H1 (cell line): ENCODE data around the gene INO80. TPM values are rescaled to one million over a fixed set of nuclear protein-coding genes. Genes with fewer than 3 reads are reported as not detected.

Source experiments
- CTCF ChIA-PET: fragments of 300-600 bp; sonication (Branson Sonifier 250); formaldehyde crosslinking; loops from one replicate; lab custom pipeline; 2021; ENCODE audit not compliant: partially characterized antibody; lab: Charles Lee
- POLR2A ChIA-PET: fragments of 300-600 bp; sonication (Branson Sonifier 250); formaldehyde crosslinking; loops from one replicate; lab custom pipeline; 2021; ENCODE audit warnings: inconsistent platforms; ENCODE audit not compliant: partially characterized antibody; lab: Charles Lee
- DNase-seq, 2 experiments: peaks; one replicate each; pipeline versions ENCODE4 v3.0.0 to v3.0.0-alpha.2; 2010 to 2022; ENCODE audit warnings: low spot score in 2 of 2, low read depth in 1 of 2, mixed read lengths in 1 of 2
- FAIRE-seq: peaks from 2 replicates; lab custom pipeline; 2011; peaks lifted over from hg19 to GRCh38; lab: Jason Lieb, UNC
- H2AFZ ChIP-seq: 2 replicates; pipeline ENCODE4 v1.8.1; 2012; ENCODE audit warnings: low read length, inconsistent platforms
- H2AK5ac ChIP-seq: 2 replicates; pipeline ENCODE4 v1.6.1; 2013; ENCODE audit warnings: low read depth, low read length
- H2BK120ac ChIP-seq: replicated peaks from 2 replicates; pipeline ENCODE3; 2013; ENCODE audit warnings: low read depth, low read length, inconsistent platforms
- H2BK12ac ChIP-seq: 2 replicates; pipeline ENCODE4 v1.6.1; 2013; ENCODE audit warnings: low read depth, low read length
- H2BK15ac ChIP-seq: 2 replicates; pipeline ENCODE4 v1.6.1; 2013; ENCODE audit warnings: low read length
- H2BK20ac ChIP-seq: 2 replicates; pipeline ENCODE4 v1.6.1; 2013; ENCODE audit warnings: low read length
- H2BK5ac ChIP-seq: 2 replicates; pipeline ENCODE4 v1.6.1; 2013; ENCODE audit warnings: low read depth, low read length
- H3K14ac ChIP-seq: 2 replicates; pipeline ENCODE4 v1.6.1; 2013; ENCODE audit warnings: inconsistent platforms; ENCODE audit not compliant: insufficient read length
- H3K18ac ChIP-seq: 2 replicates; pipeline ENCODE4 v1.6.1; 2013; ENCODE audit warnings: low read length; ENCODE audit errors: extremely low read depth
- H3K23ac ChIP-seq: 2 replicates; pipeline ENCODE4 v1.6.1; 2013; ENCODE audit warnings: inconsistent platforms; ENCODE audit not compliant: insufficient read length
- H3K23me2 ChIP-seq: 2 replicates; pipeline ENCODE4 v1.6.1; 2013; ENCODE audit warnings: low read depth, low read length
- H3K27ac ChIP-seq: 2 replicates; pipeline ENCODE4 v1.6.1; 2011; ENCODE audit warnings: low read depth, low read length, inconsistent platforms
- H3K27me3 ChIP-seq, 4 experiments: replicated peaks in 1 of 4; 1 replicate in 1 of 4; 2 replicates in 3 of 4; pipeline versions ENCODE4 v1.6.1 to v1.8.1; 2011 to 2013; ENCODE audit warnings: low read length in 3 of 4, mild to moderate bottlenecking in 3 of 4, inconsistent platforms in 2 of 4, mixed read lengths in 2 of 4, moderate library complexity in 1 of 4; ENCODE audit not compliant: control insufficient read depth in 3 of 4, insufficient read depth in 3 of 4; ENCODE audit errors: extremely low read depth in 1 of 4
- H3K36me3 ChIP-seq, 4 experiments: 2 replicates each; pipeline versions ENCODE4 v1.6.1 to v1.8.1; 2011 to 2013; ENCODE audit warnings: mild to moderate bottlenecking in 4 of 4, low read length in 3 of 4, moderate library complexity in 2 of 4, control low read depth in 1 of 4, inconsistent platforms in 1 of 4; ENCODE audit not compliant: insufficient read depth in 4 of 4, control insufficient read depth in 2 of 4
- H3K4ac ChIP-seq: replicated peaks from 2 replicates; pipeline ENCODE3; 2013; ENCODE audit warnings: low read length, low read depth, mixed read lengths, inconsistent platforms; ENCODE audit not compliant: insufficient read length
- H3K4me1 ChIP-seq, 4 experiments: replicated peaks in 1 of 4; 1 replicate in 1 of 4; 2 replicates in 3 of 4; pipeline versions ENCODE4 v1.6.1 to v1.8.1; 2011 to 2013; ENCODE audit warnings: low read length in 3 of 4, inconsistent platforms in 2 of 4, mixed read lengths in 1 of 4; ENCODE audit not compliant: insufficient read depth in 4 of 4, control insufficient read depth in 3 of 4
- H3K4me2 ChIP-seq, 2 experiments: 2 replicates each; pipeline versions ENCODE4 v1.6.1 to v1.8.1; 2011 to 2013; ENCODE audit warnings: low read depth in 2 of 2, low read length in 2 of 2, control low read depth in 1 of 2, inconsistent platforms in 1 of 2, mild to moderate bottlenecking in 1 of 2; ENCODE audit not compliant: insufficient read depth in 1 of 2
- H3K4me3 ChIP-seq, 4 experiments: fragments of 200-600, 300-600 bp in 1 of 4; sonication (generic), shearing (Covaris generic), sonication (Bioruptor Twin) in 1 of 4; 2 replicates each; pipeline versions ENCODE4 v1.5.1 to v1.8.1; 2011 to 2016; ENCODE audit warnings: low read length in 4 of 4, low read depth in 3 of 4, control low read depth in 2 of 4, inconsistent platforms in 2 of 4, mild to moderate bottlenecking in 2 of 4, mixed read lengths in 1 of 4, moderate library complexity in 1 of 4; ENCODE audit not compliant: insufficient read depth in 2 of 4; ENCODE audit errors: extremely low read depth in 1 of 4
- H3K56ac ChIP-seq: replicated peaks from 2 replicates; pipeline ENCODE3; 2013; ENCODE audit warnings: low read depth, mild to moderate bottlenecking, mixed read lengths, low read length, inconsistent platforms; ENCODE audit not compliant: insufficient read length
- H3K79me1 ChIP-seq: 2 replicates; pipeline ENCODE4 v1.6.1; 2013; ENCODE audit warnings: low read depth, low read length, control low read depth
- H3K79me2 ChIP-seq, 2 experiments: 2 replicates each; pipeline versions ENCODE4 v1.6.1 to v1.8.1; 2012 to 2013; ENCODE audit warnings: low read length in 2 of 2, mild to moderate bottlenecking in 2 of 2, inconsistent platforms in 1 of 2; ENCODE audit not compliant: insufficient read depth in 2 of 2, control insufficient read depth in 1 of 2
- H3K9ac ChIP-seq, 4 experiments: replicated peaks in 1 of 4; 1 replicate in 1 of 4; 2 replicates in 3 of 4; pipeline versions ENCODE4 v1.6.1 to v1.8.1; 2011 to 2013; ENCODE audit warnings: low read depth in 3 of 4, low read length in 3 of 4, control low read depth in 2 of 4, mild to moderate bottlenecking in 2 of 4, moderate library complexity in 2 of 4, inconsistent platforms in 1 of 4; ENCODE audit errors: extremely low read depth in 1 of 4
- H3K9me3 ChIP-seq, 2 experiments: 2 replicates each; pipeline versions ENCODE4 v1.6.1 to v1.8.1; 2012 to 2013; ENCODE audit warnings: mild to moderate bottlenecking in 2 of 2, moderate library complexity in 2 of 2, control low read depth in 1 of 2, inconsistent platforms in 1 of 2, low read depth in 1 of 2, low read length in 1 of 2, mixed read lengths in 1 of 2; ENCODE audit not compliant: insufficient read depth in 2 of 2
- H4K20me1 ChIP-seq, 2 experiments: replicated peaks in 1 of 2; 2 replicates each; pipeline versions ENCODE3 to v1.8.1; 2011 to 2013; ENCODE audit warnings: inconsistent platforms in 2 of 2, low read length in 2 of 2, mild to moderate bottlenecking in 1 of 2; ENCODE audit not compliant: insufficient read depth in 2 of 2, control insufficient read depth in 1 of 2
- H4K5ac ChIP-seq: 2 replicates; pipeline ENCODE4 v1.6.1; 2013; ENCODE audit warnings: low read length, low read depth, mixed read lengths, inconsistent platforms; ENCODE audit not compliant: insufficient read length
- H4K8ac ChIP-seq: 2 replicates; pipeline ENCODE4 v1.8.0; 2013; ENCODE audit warnings: mild to moderate bottlenecking, moderate library complexity, low read length, inconsistent platforms; ENCODE audit not compliant: insufficient read depth; ENCODE audit errors: extremely low read depth
- H4K91ac ChIP-seq: replicated peaks from 2 replicates; pipeline ENCODE3; 2013; ENCODE audit warnings: low read length, mixed read lengths, inconsistent platforms; ENCODE audit not compliant: insufficient read length
- CTBP2 ChIP-seq: IDR thresholded peaks from 2 replicates; pipeline ENCODE4 v1.7.0; 2011; ENCODE audit warnings: borderline replicate concordance, mild to moderate bottlenecking, moderate library complexity, mixed read lengths, low read length; ENCODE audit not compliant: insufficient read depth, insufficient read length
- GTF2F1 ChIP-seq: IDR thresholded peaks from 2 replicates; pipeline ENCODE4 v1.6.1; 2012; ENCODE audit warnings: low read depth, low read length, improper control_type of control experiment, borderline replicate concordance
- MAFK ChIP-seq: IDR thresholded peaks from 2 replicates; pipeline ENCODE4 v1.6.1; 2012; ENCODE audit warnings: low read depth, mild to moderate bottlenecking, improper control_type of control experiment, low read length
- NRF1 ChIP-seq: IDR thresholded peaks from 2 replicates; pipeline ENCODE4 v1.6.1; 2011; ENCODE audit warnings: mild to moderate bottlenecking, low read depth, low read length, improper control_type of control experiment
- PHF8 ChIP-seq: fragments of 200-600 bp; sonication (generic); conservative IDR thresholded peaks from 2 replicates; pipeline ENCODE4 v1.7.1; 2012; ENCODE audit warnings: low read depth, mild to moderate bottlenecking, inconsistent platforms, low read length, moderate library complexity
- SIRT6 ChIP-seq: IDR thresholded peaks from one replicate; pipeline ENCODE4 v1.7.1; 2012; ENCODE audit warnings: low read length, inconsistent platforms
- TBP ChIP-seq: IDR thresholded peaks from 2 replicates; pipeline ENCODE4 v1.6.1; 2011; ENCODE audit warnings: low read depth, low read length, improper control_type of control experiment
- TCF12 ChIP-seq: IDR thresholded peaks from 2 replicates; pipeline ENCODE4 v1.6.1; 2011; ENCODE audit warnings: low read depth, mild to moderate bottlenecking, low read length
- WGBS, 2 experiments: shearing (Covaris generic) in 1 of 2; methylation state at CpG; one replicate each; pipeline versions ENCODE4 v1.1.6 to v1.1.7; 2013 to 2015; ENCODE audit warnings: low lambda C conversion rate in 2 of 2, mixed read lengths in 2 of 2, inconsistent platforms in 1 of 2, low coverage in 1 of 2, missing lambda C conversion rate in 1 of 2; ENCODE audit not compliant: insufficient replicate concordance in 2 of 2, insufficient coverage in 1 of 2, insufficient read length in 1 of 2; ENCODE audit errors: extremely low coverage in 1 of 2, missing lambda C conversion rate in 1 of 2; 5-methylcytosine and 5-hydroxymethylcytosine counted together
- polyA plus RNA-seq, 7 experiments: library from polyadenylated mRNA; depleted of rRNA in 3 of 7; stranded (reverse) in 5 of 7; unstranded in 2 of 7; fragments of >200 nt in 5 of 7; fragments of 200-250 nt in 2 of 7; gene quantifications; 1 replicate in 5 of 7; 2 replicates in 1 of 7; 4 replicates in 1 of 7; pipeline versions ENCODE4 v1.2.1 to v1.2.3, GENCODE V29; 2011 to 2013; ENCODE audit warnings: missing spikeins in 2 of 7, mixed read lengths in 2 of 7
- total RNA-seq: library from RNA; stranded (reverse); fragmentation: NEBNext Ultra II Directional; extraction: Animal tissue kit (Norgen Biotek cat#: 25700); gene quantifications from 2 replicates; pipeline ENCODE4 v1.2.1, GENCODE V29; 2021
- TF ChIP-seq, protein P1 (sequence below), 3 experiments: IDR thresholded peaks; 1 replicate in 2 of 3; 2 replicates in 1 of 3; pipeline versions ENCODE4 v1.5.1 to v1.6.1; 2011; ENCODE audit warnings: low read length in 3 of 3, mild to moderate bottlenecking in 3 of 3, inconsistent platforms in 2 of 3, low read depth in 1 of 3, moderate library complexity in 1 of 3; ENCODE audit not compliant: insufficient read depth in 1 of 3; ENCODE audit errors: control extremely low read depth in 1 of 3

INO80 gene
- total and polyA plus RNA-seq, 2 of the 8 experiments (the other 6 are each of a cell fraction or from before 2014, with no cell fraction given): 4.3 to 24.5 TPM

DNA sequence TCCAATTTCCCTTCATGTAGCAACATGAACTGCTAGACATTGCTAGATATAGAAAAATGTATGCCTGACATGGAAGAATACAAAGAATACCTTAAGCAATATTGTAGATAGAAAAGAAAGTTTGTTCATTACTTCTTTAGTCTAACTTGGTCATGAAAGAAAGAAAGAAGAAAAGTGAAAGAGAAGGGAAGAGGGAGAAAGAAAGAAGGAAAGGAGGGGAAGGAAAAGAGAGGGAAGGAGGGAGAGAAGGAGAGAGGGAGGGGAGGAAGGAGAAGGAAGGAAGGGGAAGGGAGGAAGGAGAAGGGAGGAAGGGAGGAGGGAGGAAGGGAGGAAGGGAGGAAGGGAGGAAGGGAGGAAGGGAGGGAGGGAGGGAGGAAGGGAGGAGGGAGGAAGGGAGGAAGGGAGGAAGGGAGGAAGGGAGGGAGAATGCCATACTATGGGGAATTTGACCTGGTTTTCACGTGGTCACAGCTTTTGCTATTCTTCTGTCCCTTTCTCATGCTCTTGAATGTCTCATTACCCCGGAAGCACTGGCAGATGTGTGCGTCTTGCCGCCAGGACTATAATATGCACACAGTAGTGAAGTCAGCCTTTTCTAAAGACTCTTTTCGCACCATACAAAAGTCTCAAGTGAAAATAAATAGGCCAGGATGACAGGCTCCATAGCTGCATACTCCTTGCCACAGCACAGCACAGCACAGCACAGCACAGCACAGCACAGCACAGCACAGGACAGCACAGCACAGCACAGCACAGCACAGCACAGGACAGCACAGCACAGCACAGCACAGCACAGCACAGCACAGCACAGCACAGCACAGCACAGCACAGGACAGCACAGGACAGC is 84.6 kb downstream of the INO80 start:
- no peak overlapping the region for H3K56ac ChIP-seq
- H3K27me3 ChIP-seq: no peaks in the 10 kb centered on the region
- no peak overlapping the region for H4K91ac ChIP-seq
- 89% methylated on average over 4 of the region's 5 CpGs; no CpG with 5 or more reads in 1 of the 2 experiments for WGBS, 2 experiments
- H3K14ac ChIP-seq: no peak overlapping the region
- H3K18ac ChIP-seq: no peak overlapping the region
- no peak overlapping the region for H4K5ac ChIP-seq
- H3K9me3 ChIP-seq: no peaks in the 10 kb centered on the region
- no peak overlapping the region for H2BK120ac ChIP-seq
- no peak overlapping the region for H3K4ac ChIP-seq
- H3K4me1 ChIP-seq: no peaks in the 10 kb centered on the region
- no peaks in the 10 kb centered on the region for H4K20me1 ChIP-seq
- no peak overlapping the region for H2AK5ac ChIP-seq
- no peak overlapping the region for H3K27ac ChIP-seq
- no peak overlapping the region for H3K23ac ChIP-seq
- no peak for DNase-seq
- H2BK12ac ChIP-seq: no peak overlapping the region
- no peaks in the 10 kb centered on the region; the same call in 1 of the 2 replicates for H3K79me1 ChIP-seq
- no peak overlapping the region for H2BK5ac ChIP-seq
- no peaks in the 10 kb centered on the region; the same call in 1 of the 2 replicates for H3K23me2 ChIP-seq
- H3K79me2 ChIP-seq: no peaks in the 10 kb centered on the region; a peak in 1 of 4 replicates
- no peak overlapping the region for H2AFZ ChIP-seq
- H3K4me3 ChIP-seq: no peak overlapping the region
- no peak overlapping the region for H3K9ac ChIP-seq
- POLR2A ChIA-PET: interaction anchor here (0.9 kb wide), 1 partner anchor 10 kb away, joined by 3 read pairs; no protein-coding TSS in a partner anchor
- H4K8ac ChIP-seq: no peak overlapping the region; the same call in 1 of the 2 replicates
- H2BK15ac ChIP-seq: no peak overlapping the region
- CTCF ChIA-PET: interaction anchor here (0.8 to 1.9 kb wide), 3 partner anchors 10 to 155 kb away, joined by 3 to 7 read pairs (median 3); no protein-coding TSS in a partner anchor
- no peak overlapping the region for H2BK20ac ChIP-seq
- no peak overlapping the region for H3K4me2 ChIP-seq
- FAIRE-seq: no peak
- peaks cover 0 to 9% (median 6%) of the 10 kb centered on the region in 4 experiments; a peak in 6 of 8 replicates for H3K36me3 ChIP-seq
- TF ChIP-seq NRF1: no peak
- TF ChIP-seq, protein P1, sequence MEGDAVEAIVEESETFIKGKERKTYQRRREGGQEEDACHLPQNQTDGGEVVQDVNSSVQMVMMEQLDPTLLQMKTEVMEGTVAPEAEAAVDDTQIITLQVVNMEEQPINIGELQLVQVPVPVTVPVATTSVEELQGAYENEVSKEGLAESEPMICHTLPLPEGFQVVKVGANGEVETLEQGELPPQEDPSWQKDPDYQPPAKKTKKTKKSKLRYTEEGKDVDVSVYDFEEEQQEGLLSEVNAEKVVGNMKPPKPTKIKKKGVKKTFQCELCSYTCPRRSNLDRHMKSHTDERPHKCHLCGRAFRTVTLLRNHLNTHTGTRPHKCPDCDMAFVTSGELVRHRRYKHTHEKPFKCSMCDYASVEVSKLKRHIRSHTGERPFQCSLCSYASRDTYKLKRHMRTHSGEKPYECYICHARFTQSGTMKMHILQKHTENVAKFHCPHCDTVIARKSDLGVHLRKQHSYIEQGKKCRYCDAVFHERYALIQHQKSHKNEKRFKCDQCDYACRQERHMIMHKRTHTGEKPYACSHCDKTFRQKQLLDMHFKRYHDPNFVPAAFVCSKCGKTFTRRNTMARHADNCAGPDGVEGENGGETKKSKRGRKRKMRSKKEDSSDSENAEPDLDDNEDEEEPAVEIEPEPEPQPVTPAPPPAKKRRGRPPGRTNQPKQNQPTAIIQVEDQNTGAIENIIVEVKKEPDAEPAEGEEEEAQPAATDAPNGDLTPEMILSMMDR (IDR thresholded peaks at IDR 0.05; ENCODE audit: control extremely low read depth in 1 of 3, insufficient read depth in 1 of 3, low read depth in 1 of 3, low read length in 3 of 3): no peak
- TF ChIP-seq CTBP2: no peak
- no peak for TF ChIP-seq PHF8
- TF ChIP-seq MAFK: no peak
- no peak for TF ChIP-seq SIRT6
- no peak for TF ChIP-seq TCF12
- TF ChIP-seq TBP: no peak
- no peak for TF ChIP-seq GTF2F1
